K562 (cell line): Measurements from ENCODE around the gene PYROXD2. TPM values are rescaled to one million over a fixed set of nuclear protein-coding genes. Genes with fewer than 3 reads are reported as not detected.

ENCODE experiments used
- ATAC-seq: fragments of 200-7000 bp; cut with Tn5 transposase; 3 replicates; pipeline ENCODE4 v1.9.1; 2020; ENCODE audit warnings: moderate library complexity
- BruUV-seq: library from RNA; stranded (reverse); fragments of 400-500 nt; replicated peaks from 2 replicates; lab custom pipeline; 2021; lab: Mats Ljungman, UMichigan
- CTCF ChIA-PET: fragments of 300-600 bp; formaldehyde crosslinking; extraction: SDS; loops from one replicate; lab custom pipeline; 2021; ENCODE audit warnings: low intra/inter-chr PET ratio; lab: Yijun Ruan, JAX
- POLR2A ChIA-PET: fragments of 300-600, 350-650 bp; sonication (Branson Sonifier 250); formaldehyde crosslinking; extraction: SDS; loops from one replicate; lab custom pipeline; 2021; ENCODE audit warnings: antibody characterized with exemption, inconsistent platforms; lab: Yijun Ruan, JAX
- DNase-seq, 4 experiments: peaks; one replicate each; pipeline versions ENCODE4 v3.0.0 to v3.0.0-alpha.2; 2011 to 2018; ENCODE audit warnings: low spot score in 3 of 4, mixed read lengths in 3 of 4; ENCODE audit errors: extremely low read depth in 1 of 4
- FAIRE-seq: peaks from 2 replicates; lab custom pipeline; 2011; peaks lifted over from hg19 to GRCh38; lab: Jason Lieb, UNC
- H2AFZ ChIP-seq: 2 replicates; pipeline ENCODE4 v1.6.0; 2011; ENCODE audit warnings: low read depth, low read length, control low read depth, inconsistent platforms
- H3K27ac ChIP-seq: fragments of 200-600 bp; 3 replicates; pipeline ENCODE4 v1.8.0; 2011; ENCODE audit warnings: low read depth, mild to moderate bottlenecking, control low read depth, inconsistent platforms, low read length, moderate library complexity, mixed read lengths; ENCODE audit errors: extremely low read depth
- H3K27me3 ChIP-seq, 2 experiments: fragments of 300-600 bp in 1 of 2; 2 replicates in 1 of 2; 3 replicates in 1 of 2; pipeline versions ENCODE4 v1.6.0 to v1.8.0; 2011; ENCODE audit warnings: inconsistent platforms in 2 of 2, low read length in 2 of 2, mild to moderate bottlenecking in 1 of 2, mixed read lengths in 1 of 2, moderate library complexity in 1 of 2; ENCODE audit not compliant: control insufficient read depth in 2 of 2, insufficient read depth in 2 of 2
- H3K36me3 ChIP-seq: fragments of 300-600 bp; 3 replicates; pipeline ENCODE4 v1.8.0; 2011; ENCODE audit warnings: mild to moderate bottlenecking, low read length, inconsistent platforms; ENCODE audit not compliant: control insufficient read depth, insufficient read depth
- H3K4me1 ChIP-seq, 2 experiments: fragments of 200-600 bp in 1 of 2; replicated peaks in 1 of 2; 2 replicates in 1 of 2; 3 replicates in 1 of 2; pipeline versions ENCODE4 v1.5.1 to v1.8.0; 2011; ENCODE audit warnings: inconsistent platforms in 2 of 2, low read length in 2 of 2, mild to moderate bottlenecking in 1 of 2, mixed read lengths in 1 of 2, moderate library complexity in 1 of 2; ENCODE audit not compliant: control insufficient read depth in 2 of 2, insufficient read depth in 2 of 2
- H3K4me2 ChIP-seq: 2 replicates; pipeline ENCODE4 v1.6.1; 2011; ENCODE audit warnings: low read length, control low read depth, inconsistent platforms, mixed read lengths; ENCODE audit not compliant: insufficient read depth
- H3K4me3 ChIP-seq: fragments of 200-600 bp; sonication (generic), shearing (Covaris generic); 2 replicates; pipeline ENCODE4 v1.5.1; 2016; ENCODE audit warnings: control low read depth, inconsistent platforms
- H3K79me2 ChIP-seq: fragments of 200-600 bp; 3 replicates; pipeline ENCODE4 v1.8.0; 2011; ENCODE audit warnings: low read length, inconsistent platforms; ENCODE audit not compliant: control insufficient read depth, insufficient read depth
- H3K9ac ChIP-seq, 2 experiments: 2 replicates each; pipeline versions ENCODE4 v1.6.0 to v1.6.1; 2011; ENCODE audit warnings: low read depth in 2 of 2, low read length in 2 of 2, control low read depth in 1 of 2, inconsistent platforms in 1 of 2, mild to moderate bottlenecking in 1 of 2, mixed read lengths in 1 of 2; ENCODE audit not compliant: insufficient read depth in 1 of 2
- H3K9me1 ChIP-seq: one replicate; pipeline ENCODE4 v1.6.0; 2011; ENCODE audit warnings: inconsistent platforms, mild to moderate bottlenecking, low read length, moderate library complexity; ENCODE audit not compliant: control insufficient read depth, insufficient read depth
- H3K9me3 ChIP-seq: replicated peaks from 2 replicates; pipeline ENCODE4 v1.5.1; 2011; ENCODE audit warnings: low read depth, low read length, inconsistent platforms; ENCODE audit not compliant: control insufficient read depth, insufficient read depth
- H4K20me1 ChIP-seq: replicated peaks from 2 replicates; pipeline ENCODE4 v1.6.1; 2011; ENCODE audit warnings: low read length, inconsistent platforms, mixed read lengths; ENCODE audit not compliant: control insufficient read depth, insufficient read depth
- NCOR1 ChIP-seq: fragments of 450-650 bp; IDR thresholded peaks from 2 replicates; pipeline ENCODE4 v1.6.1; 2016; ENCODE audit warnings: mild to moderate bottlenecking, moderate library complexity
- SMARCB1 ChIP-seq: IDR thresholded peaks from 2 replicates; pipeline ENCODE4 v1.6.1; 2011; ENCODE audit warnings: improper control_type of control experiment, low read depth; ENCODE audit not compliant: insufficient read length
- TCFL5 ChIP-seq: fragments of 250-450 bp; sonication (Bioruptor Pico); conservative IDR thresholded peaks from 2 replicates; pipeline ENCODE4 v1.6.1; 2021; ENCODE audit warnings: mild to moderate bottlenecking, moderate library complexity, matching md5 sums
- WGBS: fragments of 100-300 bp; shearing (Covaris generic); methylation state at CpG from one replicate; pipeline ENCODE4 v1.1.6; 2016; ENCODE audit warnings: low coverage, mixed read lengths; ENCODE audit not compliant: insufficient coverage; ENCODE audit errors: missing lambda C conversion rate; 5-methylcytosine and 5-hydroxymethylcytosine counted together
- in situ Hi-C: fragments of 300-500 bp; cut with MboI; formaldehyde crosslinking; loops from 4 replicates; pipeline ENCODE4 v1.15.0; 2018; ENCODE audit warnings: inconsistent platforms, mixed read lengths
- intact Hi-C: fragments of 100-400 bp; cut with micrococcal nuclease; formaldehyde crosslinking; loops from 2 replicates; pipeline ENCODE4 v1.14.2; 2022
- polyA plus RNA-seq, 8 experiments: library from polyadenylated mRNA; depleted of rRNA in 4 of 8; stranded (reverse) in 5 of 8; unstranded in 3 of 8; fragments of >200 nt; fragmentation: Nextera tagmentation in 2 of 8; fragmentation: Illumina TruSeq in 1 of 8; extraction: Ambion mirVana in 2 of 8; extraction: Trizol in 1 of 8; gene quantifications; 2 replicates each; pipeline versions ENCODE4 v1.2.1 to v1.2.3, GENCODE V29; 2011 to 2014; ENCODE audit warnings: inconsistent platforms in 1 of 8, missing spikeins in 1 of 8
- total RNA-seq, 7 experiments: library from RNA; depleted of rRNA in 6 of 7; stranded (reverse); fragments of >200 nt in 6 of 7; fragmentation: Illumina TruSeq in 2 of 7; extraction: Trizol in 2 of 7; gene quantifications; 2 replicates each; pipeline versions ENCODE4 v1.2.1 to v1.2.3, GENCODE V29; 2011 to 2021; ENCODE audit warnings: low replicate concordance in 1 of 7
- TF ChIP-seq, protein P1 (sequence below), 3 experiments: IDR thresholded peaks in 2 of 3; conservative IDR thresholded peaks in 1 of 3; 2 replicates each; pipeline ENCODE4 v1.5.1; 2011 to 2012; ENCODE audit warnings: low read length in 3 of 3, mild to moderate bottlenecking in 3 of 3, control low read depth in 2 of 3, improper control_type of control experiment in 1 of 3, inconsistent platforms in 1 of 3, low read depth in 1 of 3, mixed read lengths in 1 of 3, moderate library complexity in 1 of 3; ENCODE audit not compliant: insufficient read depth in 2 of 3
- TF ChIP-seq, protein P2 (sequence below): fragments of 200-600 bp; sonication (generic); IDR thresholded peaks from one replicate; pipeline ENCODE4 v1.6.1; 2012; ENCODE audit warnings: mild to moderate bottlenecking, low read depth, low read length, inconsistent platforms

Gene PYROXD2
- total and polyA plus RNA-seq, 9 of the 15 experiments (the other 6 are each of a cell fraction or from before 2014, with no cell fraction given): 0.14 to 1.4 (median 0.58) TPM

DNA sequence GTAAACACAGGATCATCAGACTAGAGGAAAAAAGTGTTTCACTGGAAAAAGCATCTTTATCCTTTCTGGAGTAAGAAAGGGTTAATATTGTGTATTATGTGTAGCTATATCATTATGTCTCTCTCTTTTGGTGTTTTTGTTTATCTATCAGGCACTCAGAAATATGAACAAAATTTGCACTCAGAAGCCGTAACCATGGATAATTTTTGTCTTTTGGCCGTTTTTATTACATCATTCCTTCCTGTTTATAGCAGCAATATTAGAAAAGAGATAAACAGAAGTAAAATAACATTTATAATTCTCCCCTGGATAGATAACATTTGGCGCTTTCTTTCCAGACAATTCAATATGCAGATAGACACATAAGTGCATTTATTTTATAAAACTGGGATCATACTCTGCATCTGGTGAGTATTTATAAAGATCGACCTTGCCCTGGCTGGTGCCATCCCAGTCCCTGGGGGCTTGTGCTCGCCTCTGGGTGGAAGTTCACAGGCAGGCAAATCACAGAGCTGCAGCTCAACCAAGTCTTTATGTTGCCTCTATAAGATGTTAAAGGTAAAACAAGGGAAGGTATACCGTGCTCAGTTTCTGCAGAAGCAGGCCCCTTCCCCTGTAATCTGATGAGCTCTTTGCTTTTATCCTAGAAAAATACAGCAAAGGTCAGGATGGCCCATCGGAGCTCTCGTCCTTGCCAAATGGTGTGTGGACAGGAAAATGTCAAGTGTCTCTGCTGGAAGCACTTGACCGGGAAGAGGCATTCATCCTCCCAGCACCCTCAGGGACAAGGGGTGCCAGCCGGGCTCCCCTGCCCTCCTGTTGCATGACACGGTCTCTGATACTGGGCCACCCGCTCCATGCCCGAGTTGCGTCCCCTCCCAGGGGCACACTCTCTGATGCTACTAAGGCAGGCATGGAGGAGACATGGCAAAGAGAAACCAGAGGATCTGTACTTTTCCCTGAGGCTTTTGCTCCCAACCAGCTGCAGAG is 43.9 kb downstream of the PYROXD2 start (continued):
- no peak for TF ChIP-seq SMARCB1

DNA sequence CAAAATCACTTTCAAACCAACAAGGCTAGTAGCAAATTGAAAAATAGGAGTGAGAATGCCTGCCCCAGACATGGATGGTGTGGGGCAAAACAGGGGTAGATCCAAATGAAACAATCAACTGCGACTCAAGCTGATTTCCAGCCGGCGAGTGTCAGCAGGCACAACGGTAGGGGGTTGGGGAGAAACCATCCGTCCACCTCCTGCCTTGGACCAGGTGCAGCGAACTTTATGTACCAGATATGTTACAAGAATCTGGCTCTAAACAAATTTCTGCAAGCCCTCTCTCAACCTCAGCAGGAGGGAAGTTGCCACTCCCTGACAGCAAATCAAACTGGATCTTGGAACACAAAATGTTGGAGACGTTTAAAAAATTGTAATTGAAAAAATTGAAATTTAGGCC is 45.2 kb downstream of the PYROXD2 start:
- no peaks in the 10 kb centered on the region for H3K9me3 ChIP-seq
- no peaks in the 10 kb centered on the region for H3K79me2 ChIP-seq
- no TSS peak for BruUV-seq
- H4K20me1 ChIP-seq: no peaks in the 10 kb centered on the region
- no peak overlapping the region for H3K9ac ChIP-seq
- no peak for ATAC-seq
- no peak overlapping the region for H3K4me3 ChIP-seq
- CTCF ChIA-PET: no interaction called here
- no peaks in the 10 kb centered on the region for H3K9me1 ChIP-seq
- no peak overlapping the region for H3K27ac ChIP-seq
- no peak overlapping the region for H3K4me2 ChIP-seq
- in situ Hi-C loops (no loop called here), intact Hi-C loops (no loop called here)
- H3K27me3 ChIP-seq: peaks cover 13 to 52% of the 10 kb centered on the region in 2 experiments
- H3K4me1 ChIP-seq: peaks cover 0 to 4% of the 10 kb centered on the region in 2 experiments; a peak in 2 of 5 replicates
- H2AFZ ChIP-seq: no peak overlapping the region
- POLR2A ChIA-PET: no interaction called here
- 10% methylated on average over 5 of the region's 7 CpGs for WGBS
- no peaks in the 10 kb centered on the region for H3K36me3 ChIP-seq
- no peak for DNase-seq
- FAIRE-seq: no peak
- TF ChIP-seq TCFL5 (CRISPR knock-in tag) (no peak), NCOR1 (no peak)
- TF ChIP-seq, protein P1, sequence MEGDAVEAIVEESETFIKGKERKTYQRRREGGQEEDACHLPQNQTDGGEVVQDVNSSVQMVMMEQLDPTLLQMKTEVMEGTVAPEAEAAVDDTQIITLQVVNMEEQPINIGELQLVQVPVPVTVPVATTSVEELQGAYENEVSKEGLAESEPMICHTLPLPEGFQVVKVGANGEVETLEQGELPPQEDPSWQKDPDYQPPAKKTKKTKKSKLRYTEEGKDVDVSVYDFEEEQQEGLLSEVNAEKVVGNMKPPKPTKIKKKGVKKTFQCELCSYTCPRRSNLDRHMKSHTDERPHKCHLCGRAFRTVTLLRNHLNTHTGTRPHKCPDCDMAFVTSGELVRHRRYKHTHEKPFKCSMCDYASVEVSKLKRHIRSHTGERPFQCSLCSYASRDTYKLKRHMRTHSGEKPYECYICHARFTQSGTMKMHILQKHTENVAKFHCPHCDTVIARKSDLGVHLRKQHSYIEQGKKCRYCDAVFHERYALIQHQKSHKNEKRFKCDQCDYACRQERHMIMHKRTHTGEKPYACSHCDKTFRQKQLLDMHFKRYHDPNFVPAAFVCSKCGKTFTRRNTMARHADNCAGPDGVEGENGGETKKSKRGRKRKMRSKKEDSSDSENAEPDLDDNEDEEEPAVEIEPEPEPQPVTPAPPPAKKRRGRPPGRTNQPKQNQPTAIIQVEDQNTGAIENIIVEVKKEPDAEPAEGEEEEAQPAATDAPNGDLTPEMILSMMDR (IDR thresholded peaks at IDR 0.05 in 2 of 3, conservative IDR thresholded peaks at IDR 0.05 in 1 of 3; ENCODE audit: insufficient read depth in 2 of 3, low read depth in 1 of 3, low read length in 3 of 3): no peak
- TF ChIP-seq, protein P2, sequence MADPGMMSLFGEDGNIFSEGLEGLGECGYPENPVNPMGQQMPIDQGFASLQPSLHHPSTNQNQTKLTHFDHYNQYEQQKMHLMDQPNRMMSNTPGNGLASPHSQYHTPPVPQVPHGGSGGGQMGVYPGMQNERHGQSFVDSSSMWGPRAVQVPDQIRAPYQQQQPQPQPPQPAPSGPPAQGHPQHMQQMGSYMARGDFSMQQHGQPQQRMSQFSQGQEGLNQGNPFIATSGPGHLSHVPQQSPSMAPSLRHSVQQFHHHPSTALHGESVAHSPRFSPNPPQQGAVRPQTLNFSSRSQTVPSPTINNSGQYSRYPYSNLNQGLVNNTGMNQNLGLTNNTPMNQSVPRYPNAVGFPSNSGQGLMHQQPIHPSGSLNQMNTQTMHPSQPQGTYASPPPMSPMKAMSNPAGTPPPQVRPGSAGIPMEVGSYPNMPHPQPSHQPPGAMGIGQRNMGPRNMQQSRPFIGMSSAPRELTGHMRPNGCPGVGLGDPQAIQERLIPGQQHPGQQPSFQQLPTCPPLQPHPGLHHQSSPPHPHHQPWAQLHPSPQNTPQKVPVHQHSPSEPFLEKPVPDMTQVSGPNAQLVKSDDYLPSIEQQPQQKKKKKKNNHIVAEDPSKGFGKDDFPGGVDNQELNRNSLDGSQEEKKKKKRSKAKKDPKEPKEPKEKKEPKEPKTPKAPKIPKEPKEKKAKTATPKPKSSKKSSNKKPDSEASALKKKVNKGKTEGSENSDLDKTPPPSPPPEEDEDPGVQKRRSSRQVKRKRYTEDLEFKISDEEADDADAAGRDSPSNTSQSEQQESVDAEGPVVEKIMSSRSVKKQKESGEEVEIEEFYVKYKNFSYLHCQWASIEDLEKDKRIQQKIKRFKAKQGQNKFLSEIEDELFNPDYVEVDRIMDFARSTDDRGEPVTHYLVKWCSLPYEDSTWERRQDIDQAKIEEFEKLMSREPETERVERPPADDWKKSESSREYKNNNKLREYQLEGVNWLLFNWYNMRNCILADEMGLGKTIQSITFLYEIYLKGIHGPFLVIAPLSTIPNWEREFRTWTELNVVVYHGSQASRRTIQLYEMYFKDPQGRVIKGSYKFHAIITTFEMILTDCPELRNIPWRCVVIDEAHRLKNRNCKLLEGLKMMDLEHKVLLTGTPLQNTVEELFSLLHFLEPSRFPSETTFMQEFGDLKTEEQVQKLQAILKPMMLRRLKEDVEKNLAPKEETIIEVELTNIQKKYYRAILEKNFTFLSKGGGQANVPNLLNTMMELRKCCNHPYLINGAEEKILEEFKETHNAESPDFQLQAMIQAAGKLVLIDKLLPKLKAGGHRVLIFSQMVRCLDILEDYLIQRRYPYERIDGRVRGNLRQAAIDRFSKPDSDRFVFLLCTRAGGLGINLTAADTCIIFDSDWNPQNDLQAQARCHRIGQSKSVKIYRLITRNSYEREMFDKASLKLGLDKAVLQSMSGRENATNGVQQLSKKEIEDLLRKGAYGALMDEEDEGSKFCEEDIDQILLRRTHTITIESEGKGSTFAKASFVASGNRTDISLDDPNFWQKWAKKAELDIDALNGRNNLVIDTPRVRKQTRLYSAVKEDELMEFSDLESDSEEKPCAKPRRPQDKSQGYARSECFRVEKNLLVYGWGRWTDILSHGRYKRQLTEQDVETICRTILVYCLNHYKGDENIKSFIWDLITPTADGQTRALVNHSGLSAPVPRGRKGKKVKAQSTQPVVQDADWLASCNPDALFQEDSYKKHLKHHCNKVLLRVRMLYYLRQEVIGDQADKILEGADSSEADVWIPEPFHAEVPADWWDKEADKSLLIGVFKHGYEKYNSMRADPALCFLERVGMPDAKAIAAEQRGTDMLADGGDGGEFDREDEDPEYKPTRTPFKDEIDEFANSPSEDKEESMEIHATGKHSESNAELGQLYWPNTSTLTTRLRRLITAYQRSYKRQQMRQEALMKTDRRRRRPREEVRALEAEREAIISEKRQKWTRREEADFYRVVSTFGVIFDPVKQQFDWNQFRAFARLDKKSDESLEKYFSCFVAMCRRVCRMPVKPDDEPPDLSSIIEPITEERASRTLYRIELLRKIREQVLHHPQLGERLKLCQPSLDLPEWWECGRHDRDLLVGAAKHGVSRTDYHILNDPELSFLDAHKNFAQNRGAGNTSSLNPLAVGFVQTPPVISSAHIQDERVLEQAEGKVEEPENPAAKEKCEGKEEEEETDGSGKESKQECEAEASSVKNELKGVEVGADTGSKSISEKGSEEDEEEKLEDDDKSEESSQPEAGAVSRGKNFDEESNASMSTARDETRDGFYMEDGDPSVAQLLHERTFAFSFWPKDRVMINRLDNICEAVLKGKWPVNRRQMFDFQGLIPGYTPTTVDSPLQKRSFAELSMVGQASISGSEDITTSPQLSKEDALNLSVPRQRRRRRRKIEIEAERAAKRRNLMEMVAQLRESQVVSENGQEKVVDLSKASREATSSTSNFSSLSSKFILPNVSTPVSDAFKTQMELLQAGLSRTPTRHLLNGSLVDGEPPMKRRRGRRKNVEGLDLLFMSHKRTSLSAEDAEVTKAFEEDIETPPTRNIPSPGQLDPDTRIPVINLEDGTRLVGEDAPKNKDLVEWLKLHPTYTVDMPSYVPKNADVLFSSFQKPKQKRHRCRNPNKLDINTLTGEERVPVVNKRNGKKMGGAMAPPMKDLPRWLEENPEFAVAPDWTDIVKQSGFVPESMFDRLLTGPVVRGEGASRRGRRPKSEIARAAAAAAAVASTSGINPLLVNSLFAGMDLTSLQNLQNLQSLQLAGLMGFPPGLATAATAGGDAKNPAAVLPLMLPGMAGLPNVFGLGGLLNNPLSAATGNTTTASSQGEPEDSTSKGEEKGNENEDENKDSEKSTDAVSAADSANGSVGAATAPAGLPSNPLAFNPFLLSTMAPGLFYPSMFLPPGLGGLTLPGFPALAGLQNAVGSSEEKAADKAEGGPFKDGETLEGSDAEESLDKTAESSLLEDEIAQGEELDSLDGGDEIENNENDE: no peak
